ENCODE data around the gene ETV7.
"Not testable (repeated sequence)": the region's sequence is repeated elsewhere in the genome, so short reads cannot be mapped to it uniquely, and the experiment has no call there.

Gene ETV7

GRCh38 chr6:36387440-36388303, at the start of gene ETV7:
ETV7 (minus strand) TSS chr6:36387669; CDS start chr6:36387541, 128 bp downstream.
- no peak for DNase-seq (ENCODE audit: low read depth)

DNA sequence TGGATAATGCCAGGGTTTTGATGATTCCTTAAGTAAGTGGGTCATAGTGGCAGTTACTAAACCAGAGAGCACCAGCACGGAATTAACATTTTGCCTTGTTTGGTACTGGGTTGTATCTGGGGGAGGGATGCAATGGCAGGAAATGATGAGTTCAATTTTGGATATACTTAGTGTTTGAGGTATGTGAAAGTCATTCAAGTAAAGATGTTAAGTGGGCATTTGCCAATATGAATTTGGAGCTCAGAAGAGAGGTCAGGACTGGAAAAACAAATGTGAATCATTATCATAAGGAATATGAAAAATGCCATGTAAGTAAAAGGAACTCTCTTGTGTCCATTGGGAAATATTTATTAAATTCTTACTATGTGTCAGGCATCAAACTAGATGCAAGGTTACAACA, 49.0 kb upstream of the ETV7 start:
- no peak for DNase-seq (ENCODE audit: low read depth)

DNA sequence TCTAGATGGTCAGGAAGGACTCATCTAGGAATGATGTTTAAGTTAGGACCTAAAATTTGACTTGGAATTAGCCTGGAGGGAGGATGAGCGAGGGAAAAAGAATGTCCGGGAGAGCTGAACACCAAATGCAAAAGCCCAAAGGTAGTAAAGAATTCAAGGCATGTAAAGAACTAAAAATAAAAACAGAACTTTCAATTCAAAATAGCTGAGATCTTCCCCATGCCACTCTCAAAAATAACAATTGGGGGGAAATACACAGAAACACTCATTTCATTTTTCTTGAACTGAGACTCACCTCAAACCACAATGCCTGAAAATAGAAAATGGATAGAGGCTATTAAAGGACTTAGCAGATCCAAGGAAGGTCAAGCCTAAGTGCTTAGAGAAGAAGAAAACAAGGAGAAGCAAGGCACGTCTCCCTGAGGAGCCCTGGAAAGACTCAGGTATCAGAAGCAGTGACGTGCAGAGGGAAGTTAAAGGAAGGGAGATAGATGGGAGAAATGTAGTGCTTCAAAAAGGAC, 44.7 kb upstream of the ETV7 start:
- no peak for DNase-seq (ENCODE audit: low read depth)

DNA sequence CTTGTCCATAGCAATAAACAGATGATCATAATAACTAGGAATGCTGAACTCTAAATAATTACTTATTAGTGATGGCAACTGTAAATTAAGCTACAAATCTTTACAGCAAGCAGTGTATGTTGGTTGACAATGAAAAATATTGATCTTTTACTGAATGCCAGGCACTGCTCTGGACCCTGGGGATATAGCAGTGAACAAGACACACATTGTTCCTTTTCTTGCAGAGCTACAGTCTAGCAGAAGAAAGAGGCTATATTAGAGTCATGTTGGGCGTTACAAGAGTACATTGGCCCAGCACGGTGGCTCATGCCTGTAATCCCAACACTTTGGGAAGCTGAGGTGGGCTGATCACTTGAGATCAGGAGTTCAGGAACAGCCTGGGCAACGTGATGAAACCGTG, 43.7 kb upstream of the ETV7 start:
- no peak for DNase-seq (ENCODE audit: low read depth)

DNA sequence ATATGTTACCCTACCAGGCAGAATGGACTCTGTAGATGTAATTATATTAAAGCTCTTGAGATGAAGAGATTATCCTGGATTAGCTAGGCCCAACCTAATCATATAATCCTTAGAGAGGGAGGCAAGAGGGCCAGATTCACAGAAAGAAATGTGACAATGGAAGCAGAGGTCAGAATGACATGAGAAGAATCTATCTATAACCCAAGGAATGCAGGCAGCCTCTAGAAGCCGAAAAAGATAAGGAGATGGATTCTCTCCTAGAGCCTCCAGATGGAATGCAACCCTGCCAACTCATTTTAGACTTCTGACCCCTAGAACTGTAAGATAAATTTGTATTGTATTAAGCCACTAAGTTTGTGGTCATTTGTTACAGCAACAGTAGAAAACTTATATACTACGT, 42.9 kb upstream of the ETV7 start:
- DNase-seq (ENCODE audit: low read depth): no peak

DNA sequence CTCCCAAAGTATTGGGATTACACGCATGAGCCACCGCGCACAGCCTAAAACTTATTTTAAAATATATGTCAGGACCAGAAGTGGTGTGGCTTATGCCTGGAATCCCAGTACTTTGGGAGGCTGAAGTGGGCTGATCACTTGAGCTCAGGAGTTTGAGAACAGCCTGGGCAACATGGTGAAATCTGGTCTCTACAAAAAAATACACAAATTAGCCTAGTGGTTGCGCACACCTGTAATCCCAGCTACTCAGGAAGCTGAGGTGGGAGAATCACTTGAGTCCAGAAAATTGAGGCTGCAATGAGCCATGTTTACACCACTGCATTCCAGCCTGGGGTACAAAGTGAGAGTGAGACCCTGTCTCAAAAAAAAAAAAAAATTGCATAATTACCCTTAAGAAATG, 41.4 kb upstream of the ETV7 start:
- no peak for DNase-seq (ENCODE audit: low read depth)

DNA sequence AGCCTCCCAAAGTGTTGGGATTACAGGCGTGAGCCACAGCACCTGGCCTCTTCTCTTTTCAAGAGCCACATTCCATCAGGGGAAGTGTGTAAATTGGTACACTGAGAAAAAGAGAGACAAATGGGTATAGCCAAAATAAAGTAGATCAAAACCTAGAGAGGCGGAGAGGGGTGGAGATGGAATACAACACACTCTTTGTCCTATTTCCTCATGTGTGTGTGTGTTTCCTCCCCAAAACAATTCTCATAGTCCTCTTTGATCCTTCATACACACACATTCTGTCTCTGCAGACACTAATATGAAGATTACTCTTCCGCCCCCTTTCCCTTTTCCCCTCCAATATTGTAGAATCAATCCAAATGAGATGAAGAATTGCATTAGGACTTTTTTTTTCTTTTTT, 39.2 kb upstream of the ETV7 start:
- DNase-seq (ENCODE audit: low read depth): no peak

GRCh38 chr6:36423101-36423824, 35.8 kb upstream of the ETV7 start:
- peak; percentile 99 for DNase-seq (ENCODE audit: low read depth)

DNA sequence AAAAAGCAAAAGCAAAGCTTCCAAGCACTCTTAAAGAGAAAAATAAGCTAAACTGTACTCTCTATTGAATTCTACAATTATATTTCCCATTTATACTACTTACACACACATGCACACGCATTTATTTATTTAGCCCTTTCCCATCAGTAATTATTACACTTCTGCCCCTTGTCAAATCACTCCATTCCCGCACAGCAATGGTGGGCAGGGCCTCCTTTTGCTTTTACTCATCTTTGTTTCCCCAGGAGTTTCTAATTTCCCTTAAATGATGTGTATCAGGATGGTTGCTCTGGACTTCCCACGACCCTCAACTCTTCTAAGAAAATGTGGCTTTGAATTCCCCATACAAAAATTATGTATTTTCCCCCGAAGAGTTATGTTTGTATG, 35.2 kb upstream of the ETV7 start:
- no peak for DNase-seq (ENCODE audit: low read depth)

DNA sequence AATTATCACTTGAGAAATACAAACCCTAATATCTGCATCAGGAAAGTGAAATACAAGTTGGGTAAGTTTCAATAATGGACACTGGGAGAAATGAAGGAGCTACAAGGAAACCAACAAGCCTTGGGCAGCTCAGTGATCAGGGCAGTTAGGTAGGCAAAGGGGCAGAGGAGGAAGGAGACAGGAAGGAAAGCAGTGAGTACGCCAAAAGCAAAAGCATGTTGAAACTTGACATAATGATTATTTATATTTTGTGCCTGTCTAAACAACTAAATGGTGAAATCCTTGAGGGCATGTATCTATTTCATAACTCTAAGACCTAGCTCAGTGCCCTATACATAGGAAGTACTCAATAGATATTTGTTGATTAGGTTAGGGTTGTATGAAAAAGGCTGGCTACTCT, 31.8 kb upstream of the ETV7 start:
- no peak for DNase-seq (ENCODE audit: low read depth)

- DNase-seq (ENCODE audit: low read depth): no peak
These were observed 31.1 kb upstream of the ETV7 start for GRCh38 chr6:36418558-36418957.

GRCh38 chr6:36414481-36414880, 27.0 kb upstream of the ETV7 start:
- DNase-seq (ENCODE audit: low read depth): no peak

- DNase-seq (ENCODE audit: low read depth): no peak
These were observed 26.3 kb upstream of the ETV7 start for GRCh38 chr6:36413489-36414480.

DNA sequence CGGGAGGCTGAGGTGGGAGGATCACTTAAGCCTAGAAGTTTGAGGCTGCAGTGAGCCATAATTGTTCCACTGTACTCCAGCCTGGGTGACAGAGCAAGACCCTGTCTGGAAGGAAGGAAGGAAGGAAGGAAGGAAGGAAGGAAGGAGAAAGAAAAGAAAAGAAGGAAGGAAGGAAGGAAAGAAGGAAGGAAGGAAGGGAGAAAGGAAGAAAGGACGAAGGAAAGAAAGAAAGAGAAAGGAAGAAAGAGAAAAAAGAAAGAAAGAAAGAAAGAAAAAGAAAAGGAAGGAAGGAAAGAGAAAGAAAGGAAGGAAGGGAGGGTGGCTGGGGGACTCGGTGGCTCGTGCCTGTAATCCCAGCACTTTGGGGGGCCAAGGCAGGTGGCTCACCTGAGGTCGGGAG, 22.2 kb upstream of the ETV7 start:
- DNase-seq (ENCODE audit: low read depth): not testable (repeated sequence)

- DNase-seq (ENCODE audit: low read depth): no peak
These were observed 16.7 kb upstream of the ETV7 start for GRCh38 chr6:36404164-36404563.

DNA sequence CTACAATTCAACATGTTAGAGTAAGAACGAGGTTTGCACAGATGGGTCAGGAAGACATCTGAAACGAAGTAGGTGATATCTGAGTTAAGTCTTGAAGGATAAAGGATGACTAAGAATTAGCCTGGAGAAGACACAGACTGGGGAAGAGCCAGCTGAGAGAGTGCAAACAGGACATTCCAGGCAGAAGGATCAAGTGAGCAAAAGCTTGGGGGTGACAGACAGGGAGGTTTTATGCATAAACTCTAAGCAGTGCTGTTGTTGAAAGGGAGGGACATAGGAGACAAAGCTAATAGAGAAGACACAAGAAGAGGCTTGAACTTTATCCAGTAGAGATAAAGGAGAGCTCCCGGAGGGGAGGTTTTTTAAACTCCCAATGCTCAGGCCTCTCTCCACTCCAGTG, 15.0 kb upstream of the ETV7 start:
- DNase-seq (ENCODE audit: low read depth): no peak

DNA sequence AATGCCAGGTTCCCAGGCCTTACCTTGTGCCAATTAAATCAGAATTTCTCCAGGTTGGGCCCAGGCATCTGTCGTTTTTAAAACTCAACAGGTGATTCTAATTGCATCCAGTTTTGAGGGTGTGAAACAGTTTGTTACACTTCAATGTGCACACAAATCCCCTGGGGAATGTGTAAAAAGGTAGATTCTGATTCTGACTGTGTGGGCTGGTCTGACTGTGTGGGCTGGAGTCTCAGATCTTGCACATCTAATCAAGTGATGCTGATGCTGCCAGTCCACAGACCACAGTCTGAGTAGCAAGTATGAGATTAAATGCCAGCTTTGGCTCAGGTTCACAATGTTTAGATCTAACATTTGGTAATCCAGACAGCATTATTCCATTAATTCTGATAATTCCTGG, 12.5 kb upstream of the ETV7 start:
- DNase-seq (ENCODE audit: low read depth): no peak

DNA sequence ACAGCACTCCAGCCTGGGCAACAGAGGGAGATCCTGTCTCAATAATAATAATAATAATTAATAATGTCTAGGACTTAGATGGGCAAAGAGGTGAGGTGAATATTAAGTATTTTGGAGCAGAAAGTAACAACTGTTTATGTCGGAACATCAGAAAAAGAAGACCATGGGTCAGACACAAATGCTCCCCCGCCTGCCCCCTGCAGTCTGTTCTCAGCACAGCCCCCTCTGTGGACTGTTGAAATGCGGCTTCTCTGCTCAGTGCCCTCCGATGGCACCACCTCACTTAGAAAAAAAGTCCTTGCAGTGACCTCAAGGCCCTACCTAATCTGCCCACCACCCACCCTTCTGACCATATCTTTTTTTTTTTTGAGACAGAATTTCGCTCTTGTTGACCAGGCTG, 5.2 kb upstream of the ETV7 start:
- DNase-seq (ENCODE audit: low read depth): no peak

- DNase-seq (ENCODE audit: low read depth): no peak
These were observed 1.9 kb upstream of the ETV7 start for GRCh38 chr6:36389353-36389752.

DNA sequence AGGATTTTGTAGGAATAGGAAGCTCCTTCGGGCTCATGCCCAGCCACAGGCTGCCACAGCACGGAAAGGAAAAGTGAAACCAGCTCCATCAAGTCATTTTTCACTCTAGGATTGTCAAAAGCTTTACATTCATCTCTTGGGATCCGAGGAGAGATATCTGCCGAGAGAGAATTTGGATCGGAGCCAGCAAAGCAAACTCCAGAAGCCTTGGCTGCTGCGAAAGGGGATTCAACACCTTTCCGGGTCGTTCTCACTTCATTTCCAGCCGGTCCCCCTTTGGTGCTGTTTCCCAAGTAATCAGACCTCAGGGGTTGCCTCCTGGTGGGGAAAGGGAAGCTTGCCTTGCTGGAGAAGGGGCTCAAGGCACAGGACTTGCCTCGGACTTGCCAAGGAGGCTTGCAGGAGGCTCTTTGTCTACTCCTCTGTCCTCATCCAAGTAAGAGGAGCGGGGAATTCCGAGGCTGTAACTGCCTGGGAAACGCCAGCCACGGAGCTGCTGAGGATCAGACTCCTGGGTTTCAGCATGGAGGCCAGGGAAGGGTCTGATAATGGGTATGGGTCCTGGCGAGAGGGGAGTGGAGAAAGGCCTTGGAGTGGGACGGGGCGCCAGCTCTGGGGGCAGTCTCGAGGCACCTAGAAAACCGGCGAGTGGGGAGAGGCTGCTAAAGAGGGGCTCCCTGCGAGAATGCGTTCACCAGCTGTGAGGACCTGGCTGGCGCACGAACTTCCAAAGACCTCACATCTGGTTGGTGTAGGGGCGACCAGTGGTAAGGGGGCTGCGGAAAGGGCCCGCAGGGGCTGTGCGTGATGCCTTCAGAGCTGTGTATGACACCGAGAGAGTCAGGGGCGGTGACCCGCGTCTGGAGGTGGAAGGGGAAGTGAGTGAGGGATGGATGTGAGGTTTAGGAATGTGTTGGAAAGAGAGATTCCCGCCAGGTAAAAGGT, 702 bp downstream of the ETV7 start:
- DNase-seq (ENCODE audit: low read depth): no peak

DNA sequence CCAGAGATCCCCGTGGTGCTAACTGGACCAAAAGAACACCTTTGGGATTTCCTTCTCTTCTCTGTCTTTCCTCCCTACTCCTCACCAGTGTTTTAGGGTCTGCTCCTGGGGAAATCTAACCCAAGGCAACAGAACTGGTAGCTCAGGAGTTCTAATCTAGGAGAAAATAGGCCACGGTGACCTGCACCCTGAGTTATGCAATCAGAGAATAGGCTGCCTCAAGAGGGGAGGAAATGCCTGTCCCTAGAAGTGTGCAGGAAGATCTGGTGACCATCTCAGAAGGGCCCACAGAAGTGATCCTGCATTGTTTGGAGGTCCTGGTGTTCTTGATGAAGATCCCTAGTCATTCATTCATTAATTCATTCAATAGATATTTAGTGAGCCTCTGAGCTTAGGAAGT, 3.4 kb downstream of the ETV7 start:
- no peak for DNase-seq (ENCODE audit: low read depth)
